Vagina (tissue), 2 donors: ENCODE measurements around the gene PARD6G.

ENCODE experiments used
- POLR2A ChIP-seq, 2 donors: fragments of 450-650 bp; IDR thresholded peaks; one replicate each; pipeline ENCODE4 v1.6.1; 2017; ENCODE audit warnings: antibody characterized with exemption in 2 of 2, mild to moderate bottlenecking in 2 of 2, moderate library complexity in 2 of 2
- POLR2AphosphoS5 ChIP-seq, 2 donors: sonication (generic); formaldehyde crosslinking; IDR thresholded peaks; one replicate each; pipeline ENCODE4 v1.9.0; 2017; ENCODE audit warnings: antibody characterized with exemption in 2 of 2, mild to moderate bottlenecking in 2 of 2, low read depth in 1 of 2; ENCODE audit not compliant: insufficient read depth in 1 of 2
- TF ChIP-seq, protein P1 (sequence below), 3 experiments: fragments of 450-650 bp in 2 of 3; fragments of 200-600 bp in 1 of 3; sonication (generic) in 1 of 3; IDR thresholded peaks; one replicate each; pipeline ENCODE4 v1.5.1; 2017 to 2019; ENCODE audit warnings: antibody characterized with exemption in 3 of 3, mild to moderate bottlenecking in 2 of 3, moderate library complexity in 2 of 3

DNA sequence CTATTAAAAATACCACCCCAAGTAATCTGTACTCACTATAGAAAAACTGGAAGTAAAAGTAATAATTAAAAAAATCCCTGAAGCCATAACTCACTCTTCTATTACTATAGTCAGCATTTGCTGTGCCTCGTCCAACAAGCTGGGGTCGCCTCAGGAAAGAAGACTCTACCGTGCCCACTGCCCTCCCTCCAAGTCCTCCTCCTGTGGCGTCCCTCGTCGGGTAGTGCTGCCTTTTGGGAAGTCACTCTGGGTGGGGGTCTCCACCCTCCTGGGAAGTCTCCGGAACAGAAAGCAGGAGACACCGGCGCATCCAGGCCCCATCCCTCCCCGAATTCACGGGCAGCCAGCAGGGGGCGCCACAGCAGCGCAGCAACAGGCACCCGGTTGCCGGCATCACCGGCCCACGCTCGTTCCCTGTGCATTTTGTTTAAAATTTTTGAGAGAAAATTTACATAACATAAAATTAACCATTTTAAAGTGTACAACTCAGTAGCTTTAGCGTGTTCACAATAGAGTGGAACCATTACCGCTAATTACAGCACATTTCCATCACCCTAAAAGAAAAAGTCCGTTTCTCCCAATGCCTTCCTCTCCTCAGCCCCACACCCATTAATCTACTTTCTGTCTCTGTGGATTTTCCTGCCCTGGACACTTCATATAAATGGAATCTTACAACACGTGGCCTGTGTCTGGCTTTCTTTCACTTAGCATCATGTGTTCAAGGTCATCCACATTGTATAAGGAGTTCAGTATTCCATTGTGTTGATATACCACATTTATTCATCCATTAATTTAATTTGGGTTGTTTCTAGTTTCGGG is 76.1 kb downstream of the PARD6G start:
- TF ChIP-seq, protein P1, sequence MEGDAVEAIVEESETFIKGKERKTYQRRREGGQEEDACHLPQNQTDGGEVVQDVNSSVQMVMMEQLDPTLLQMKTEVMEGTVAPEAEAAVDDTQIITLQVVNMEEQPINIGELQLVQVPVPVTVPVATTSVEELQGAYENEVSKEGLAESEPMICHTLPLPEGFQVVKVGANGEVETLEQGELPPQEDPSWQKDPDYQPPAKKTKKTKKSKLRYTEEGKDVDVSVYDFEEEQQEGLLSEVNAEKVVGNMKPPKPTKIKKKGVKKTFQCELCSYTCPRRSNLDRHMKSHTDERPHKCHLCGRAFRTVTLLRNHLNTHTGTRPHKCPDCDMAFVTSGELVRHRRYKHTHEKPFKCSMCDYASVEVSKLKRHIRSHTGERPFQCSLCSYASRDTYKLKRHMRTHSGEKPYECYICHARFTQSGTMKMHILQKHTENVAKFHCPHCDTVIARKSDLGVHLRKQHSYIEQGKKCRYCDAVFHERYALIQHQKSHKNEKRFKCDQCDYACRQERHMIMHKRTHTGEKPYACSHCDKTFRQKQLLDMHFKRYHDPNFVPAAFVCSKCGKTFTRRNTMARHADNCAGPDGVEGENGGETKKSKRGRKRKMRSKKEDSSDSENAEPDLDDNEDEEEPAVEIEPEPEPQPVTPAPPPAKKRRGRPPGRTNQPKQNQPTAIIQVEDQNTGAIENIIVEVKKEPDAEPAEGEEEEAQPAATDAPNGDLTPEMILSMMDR (IDR thresholded peaks at IDR 0.05) = peak; percentile 56 to 74 (median 74)
- TF ChIP-seq POLR2A (IDR thresholded peaks at IDR 0.05) = no peak
- TF ChIP-seq POLR2AphosphoS5 (IDR thresholded peaks at IDR 0.05; ENCODE audit: insufficient read depth in 1 of 2, low read depth in 1 of 2) = peak in 1 of 2 donors; percentile 40
